GM18870 (cell line): ENCODE measurements around the gene GTF3C2.
"Not testable (repeated sequence)": the region's sequence is repeated elsewhere in the genome, so short reads cannot be mapped to it uniquely, and the experiment has no call there.

ENCODE experiments used
- ATAC-seq: cut with Tn5 transposase; IDR thresholded peaks from one replicate; pipeline ENCODE4 v1.9.1; 2021; ENCODE audit warnings: moderate library complexity; ENCODE audit not compliant: unreplicated experiment

GTF3C2 gene

GRCh38 chr2:27322301-27322765 is 34.2 kb downstream of the GTF3C2 start:
- ATAC-seq: no peak

DNA sequence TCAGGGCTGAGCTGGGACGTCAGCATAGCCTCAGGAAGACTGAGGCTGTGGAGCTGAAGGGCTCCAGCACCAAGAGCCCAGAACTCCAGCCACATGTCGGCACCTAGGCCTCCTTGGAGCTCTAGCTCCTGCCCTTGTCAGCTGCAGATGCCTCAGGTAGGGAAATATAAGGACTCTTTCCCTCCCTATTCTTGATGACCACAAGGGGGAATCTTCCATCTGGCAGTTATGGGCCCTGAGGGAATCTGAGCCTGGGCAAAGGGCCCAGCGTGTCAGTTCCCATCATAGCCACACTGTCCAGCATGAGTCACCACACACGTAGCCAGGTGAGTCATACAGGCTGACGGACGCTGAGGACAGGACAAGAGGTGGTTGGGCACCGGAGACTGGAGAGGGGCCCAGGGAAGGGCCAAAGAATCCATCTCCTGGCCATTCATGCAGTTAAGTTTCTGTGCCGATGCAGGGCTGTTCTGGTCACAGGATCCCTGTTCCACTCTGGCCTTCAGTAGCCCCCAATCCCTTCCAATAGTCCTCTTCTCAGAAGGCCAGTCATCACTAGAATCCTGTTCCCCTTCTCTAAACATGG is 35.5 kb downstream of the GTF3C2 start:
- ATAC-seq: no peak

- not testable (repeated sequence) for ATAC-seq
These were observed 36.7 kb downstream of the GTF3C2 start for GRCh38 chr2:27319839-27320238.

- no peak for ATAC-seq
These were observed 39.7 kb downstream of the GTF3C2 start for GRCh38 chr2:27316655-27317412.

GRCh38 chr2:27315122-27315521 is 41.4 kb downstream of the GTF3C2 start:
- no peak for ATAC-seq

- ATAC-seq: no peak
These were observed 41.9 kb downstream of the GTF3C2 start for GRCh38 chr2:27314709-27315108.

DNA sequence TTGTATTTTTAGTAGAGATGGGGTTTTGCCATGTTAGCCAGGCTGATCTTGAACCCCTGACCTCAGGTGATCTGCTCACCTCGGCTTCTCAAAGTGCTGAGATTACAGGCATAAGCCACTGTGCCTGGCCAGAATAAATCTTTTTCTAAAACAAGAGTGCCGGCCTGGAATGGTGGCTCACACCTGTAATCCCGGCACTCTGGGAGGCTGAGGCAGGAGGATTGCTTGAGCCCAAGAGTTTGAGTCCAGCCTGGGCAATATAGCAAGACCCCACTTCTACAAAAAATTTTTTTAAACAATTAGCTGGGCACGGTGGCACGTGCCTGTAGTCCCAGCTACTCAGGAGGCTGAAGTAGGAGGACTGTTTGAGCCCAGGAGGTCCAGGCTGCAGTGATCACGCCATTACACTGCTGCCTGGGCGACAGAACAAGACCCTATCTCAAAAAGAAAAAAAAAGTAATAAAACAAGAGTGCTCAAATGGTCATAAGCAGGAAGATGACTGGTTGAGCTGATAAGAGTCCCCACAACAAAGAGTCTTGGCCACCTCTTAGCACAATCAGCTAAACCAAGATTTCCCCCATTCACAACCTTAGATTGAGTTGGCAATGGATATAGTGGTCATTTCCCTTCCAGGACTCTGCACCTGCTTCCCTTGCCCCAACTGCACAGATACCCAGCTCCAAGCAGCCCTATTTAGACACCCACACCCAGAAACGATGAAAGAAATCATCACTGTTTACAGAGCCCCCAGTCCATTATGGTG is 42.5 kb downstream of the GTF3C2 start:
- no peak for ATAC-seq

GRCh38 chr2:27312152-27312551 is 44.4 kb downstream of the GTF3C2 start:
- no peak for ATAC-seq

DNA sequence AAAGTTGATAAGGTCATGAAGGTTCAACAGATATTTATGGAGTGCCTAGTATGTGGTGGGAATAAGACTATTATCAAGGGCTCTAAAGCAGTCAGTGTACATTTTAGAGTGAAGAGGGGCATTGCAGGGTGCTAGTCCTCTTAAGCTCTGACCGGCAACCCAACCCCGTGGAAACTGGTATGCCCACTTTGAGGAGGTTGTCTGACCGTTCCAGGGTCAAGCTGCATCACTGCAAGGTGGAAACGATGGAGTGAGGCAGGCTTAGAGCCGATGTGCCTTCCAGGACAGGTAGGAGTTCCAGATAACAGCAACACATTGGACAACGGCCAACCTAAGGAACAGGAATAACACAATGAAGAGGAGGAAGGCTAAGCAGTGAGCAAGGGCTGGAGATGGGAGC is 46.9 kb downstream of the GTF3C2 start:
- no peak for ATAC-seq

- no peak for ATAC-seq
These were observed 48.1 kb downstream of the GTF3C2 start, which contains the start of gene UCN for GRCh38 chr2:27308359-27308881. UCN (minus strand) TSS chr2:27308445; CDS start chr2:27307895, 550 bp downstream.

- no peak for ATAC-seq
These were observed 48.8 kb downstream of the GTF3C2 start for GRCh38 chr2:27307545-27308358.

DNA sequence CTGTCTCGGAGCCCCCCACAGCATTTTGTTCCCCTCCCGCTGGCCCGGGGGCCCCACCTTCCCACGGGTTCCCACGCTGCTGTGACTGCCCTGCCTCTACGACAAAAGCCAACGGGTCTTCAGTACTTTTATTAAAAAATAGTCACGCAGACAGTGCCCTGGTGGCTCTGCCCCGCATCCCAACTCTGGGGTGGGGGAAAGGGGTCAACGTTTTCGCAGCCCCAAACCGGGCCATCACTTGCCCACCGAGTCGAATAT is 49.3 kb downstream of the GTF3C2 start:
- ATAC-seq: no peak

DNA sequence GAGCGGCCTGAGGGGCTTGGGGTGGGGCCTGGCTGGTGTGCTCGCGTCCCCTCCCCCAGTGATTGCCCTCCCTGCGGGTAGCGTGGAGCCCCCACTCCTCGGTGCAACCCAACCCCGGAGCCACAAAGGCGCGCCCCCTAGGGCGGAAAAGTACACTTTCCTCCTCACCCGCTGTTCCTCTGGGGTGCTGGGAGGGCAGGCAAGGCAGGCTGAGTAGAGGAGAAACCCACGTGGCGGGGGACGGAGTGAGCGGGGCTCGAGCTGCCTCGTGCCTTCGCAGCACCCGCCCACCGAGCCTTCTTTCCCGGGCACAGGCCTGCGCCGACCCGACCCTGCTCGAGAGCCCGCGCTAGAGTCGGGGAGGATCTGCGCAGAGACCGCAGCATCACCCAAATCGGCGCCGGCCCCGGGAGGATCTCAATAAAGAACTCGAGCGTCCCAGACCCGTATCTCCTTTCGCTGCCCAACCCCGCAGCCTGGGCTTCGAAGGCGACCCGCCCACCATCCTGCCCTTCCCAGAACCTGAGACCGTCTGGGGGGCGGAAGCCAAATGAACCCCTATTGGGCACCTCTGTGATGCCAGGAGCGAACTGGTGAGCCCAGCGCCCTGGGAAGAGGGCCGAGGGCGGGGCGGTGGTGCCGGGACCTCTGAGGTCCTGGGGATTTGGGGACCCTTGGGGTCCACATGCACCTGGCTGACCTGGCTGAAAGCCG is 49.8 kb downstream of the GTF3C2 start:
- ATAC-seq: no peak

DNA sequence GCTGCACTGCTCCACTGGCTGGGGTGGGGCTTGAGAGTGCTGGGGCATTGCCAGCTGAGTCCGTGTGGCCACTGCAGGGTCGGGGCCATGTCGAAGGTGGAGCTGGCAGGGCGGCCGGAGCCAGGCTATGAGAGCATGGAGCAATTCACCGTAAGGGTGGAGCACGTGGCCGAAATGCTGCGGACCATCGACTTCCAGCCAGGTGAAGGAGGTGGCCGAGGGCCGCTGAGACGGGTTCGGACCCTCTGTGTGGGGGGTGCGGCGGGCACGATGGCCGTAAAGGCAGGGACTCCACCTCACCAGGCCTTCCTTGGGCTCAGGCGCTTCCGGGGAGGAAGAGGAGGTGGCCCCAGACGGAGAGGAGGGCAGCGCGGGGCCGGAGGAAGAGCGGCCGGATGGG is 50.4 kb downstream of the GTF3C2 start:
- no peak for ATAC-seq

- no peak for ATAC-seq
These were observed 51.0 kb downstream of the GTF3C2 start for GRCh38 chr2:27305516-27305915.

DNA sequence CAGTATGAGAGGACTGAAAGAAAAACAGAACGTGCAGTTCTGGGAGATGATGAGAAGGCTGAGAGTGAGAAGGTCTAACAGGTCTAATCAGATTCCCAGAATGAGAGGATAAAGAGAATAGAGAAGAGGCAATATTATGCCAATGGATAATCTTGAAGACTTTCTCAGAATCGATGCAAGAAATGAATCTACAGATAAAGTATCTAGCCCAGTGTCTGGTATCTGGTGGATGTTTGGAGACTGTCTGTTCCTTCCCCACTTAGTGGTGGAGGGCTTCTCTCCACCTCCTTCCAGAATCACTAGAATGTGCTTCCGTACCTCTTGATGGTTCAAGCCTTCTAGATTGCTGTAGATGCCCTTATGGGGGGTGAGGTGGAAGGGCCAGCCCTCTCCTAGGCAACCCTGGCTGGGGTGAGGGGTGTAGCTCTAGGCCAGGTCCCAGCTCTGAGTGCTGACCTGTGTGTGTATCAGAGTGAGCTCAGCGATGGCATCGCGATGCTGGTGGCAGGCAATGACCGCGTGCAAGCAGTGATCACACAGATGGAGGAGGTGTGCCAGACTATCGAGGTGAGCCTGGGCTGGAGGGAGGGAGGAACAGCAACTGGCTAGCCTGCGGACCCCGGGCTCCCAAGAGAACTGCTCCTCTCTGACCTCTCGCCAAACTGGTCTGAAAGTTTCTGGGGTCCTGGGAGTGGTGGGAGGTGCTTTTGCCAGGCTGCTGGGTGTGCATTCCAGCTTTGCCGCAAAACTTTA is 51.9 kb downstream of the GTF3C2 start:
- ATAC-seq: no peak

DNA sequence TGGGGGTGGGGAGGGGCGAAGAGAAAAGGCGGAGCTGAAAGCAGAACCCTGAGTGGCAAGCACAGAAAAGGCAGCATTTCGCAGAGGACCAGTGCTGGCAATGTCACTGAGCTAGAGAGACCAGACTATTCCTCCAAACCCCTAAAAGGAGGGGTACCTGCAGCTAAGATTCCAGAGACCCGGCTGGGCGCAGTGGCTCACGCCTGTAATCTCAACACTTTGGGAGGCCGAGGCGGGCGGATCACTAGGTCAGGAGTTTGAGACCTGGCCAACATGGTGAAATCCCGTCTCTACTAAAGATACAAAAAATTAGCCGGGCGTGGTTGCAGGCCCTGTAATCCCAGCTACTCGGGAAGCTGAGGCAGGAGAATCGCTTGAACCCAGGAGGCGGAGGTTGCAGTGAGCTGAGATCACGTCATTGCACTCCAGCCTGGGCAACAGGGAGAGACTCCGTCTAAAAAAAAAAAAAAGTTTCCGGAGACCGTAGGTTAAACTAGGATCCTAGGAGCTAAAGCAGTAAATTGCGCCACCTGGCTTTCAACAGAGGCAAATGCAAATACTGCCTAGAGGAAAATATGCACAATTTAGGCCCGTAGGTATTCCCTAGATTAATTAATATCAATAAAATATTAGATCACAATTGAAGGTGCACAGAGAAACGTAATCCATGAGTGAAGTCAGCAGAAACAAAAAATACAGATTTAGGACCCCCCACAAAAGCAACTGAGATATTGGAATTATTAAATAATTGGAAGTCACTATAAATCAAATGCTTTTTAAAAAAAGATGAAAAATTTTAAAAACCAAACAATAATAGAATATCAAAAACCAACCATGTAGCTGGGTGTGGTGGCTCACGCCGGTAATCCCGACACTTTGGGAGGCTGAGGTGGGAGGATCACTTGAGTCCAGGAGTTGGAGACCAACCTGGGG is 53.2 kb downstream of the GTF3C2 start:
- no peak for ATAC-seq

GRCh38 chr2:27300606-27301005 is 56.0 kb downstream of the GTF3C2 start:
- not testable (repeated sequence) for ATAC-seq
